ENCODE results near the gene ZMIZ1.

- TF ChIP-seq POLR2A (IDR thresholded peaks at IDR 0.05) (no peak), CTCF (IDR thresholded peaks at IDR 0.05) (no peak)
Observed at GRCh38 chr10:79168210-79168609, 99.4 kb downstream of the ZMIZ1 start.

Data from lower leg skin (tissue), 3 donors.